Measurements from ENCODE around the gene FOXF2.

Gene FOXF2

DNA sequence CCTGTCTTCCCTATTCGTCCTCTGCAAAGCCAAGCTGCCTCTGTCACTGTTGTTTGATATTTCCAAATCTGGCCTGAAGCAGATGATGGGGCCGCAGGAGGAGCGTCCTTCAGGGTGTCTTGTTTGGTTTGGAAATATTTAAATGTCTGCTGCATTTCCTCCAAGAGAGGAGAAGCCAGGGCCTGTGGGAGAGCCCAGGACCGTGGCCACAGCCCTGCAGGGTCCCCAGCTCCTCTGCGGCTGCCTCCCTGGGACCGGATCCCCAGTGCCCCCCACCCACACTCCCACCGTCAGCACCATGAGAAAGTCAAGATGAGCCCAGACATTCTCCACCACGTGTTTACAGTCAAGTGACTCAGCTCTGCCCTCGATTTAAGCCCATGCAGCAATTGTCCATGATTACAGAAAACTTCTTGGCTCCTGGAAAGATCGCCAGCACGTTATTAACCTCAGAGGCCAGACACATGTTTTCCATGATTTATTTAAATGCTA is 18.2 kb downstream of the FOXF2 start:
- no peak for DNase-seq (ENCODE audit: low spot score)

- no peak for DNase-seq (ENCODE audit: low spot score)
Measured at GRCh38 chr6:1409774-1410465, 20.5 kb downstream of the FOXF2 start.

DNA sequence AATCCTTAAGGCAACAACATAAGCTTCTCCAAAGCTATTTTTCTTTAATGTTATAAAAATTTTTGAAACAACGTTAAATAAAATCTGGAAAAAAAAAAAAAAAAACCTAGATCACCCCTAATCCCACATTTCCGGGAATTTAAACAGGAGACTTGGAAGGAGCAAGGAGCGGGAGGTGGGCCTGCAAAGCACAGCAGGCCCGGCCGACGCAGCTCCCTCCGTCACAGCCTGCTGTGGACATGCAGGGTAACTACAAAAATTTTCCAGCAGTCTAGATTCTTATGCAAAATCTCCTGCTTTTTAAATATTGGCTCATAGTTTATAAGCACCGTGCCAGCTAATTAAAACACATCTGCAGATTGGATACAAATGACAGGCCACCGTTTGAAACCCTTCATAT is 23.5 kb downstream of the FOXF2 start:
- DNase-seq (ENCODE audit: low spot score) = no peak

- no peak for DNase-seq (ENCODE audit: low spot score)
Measured at GRCh38 chr6:1415416-1416063, 26.2 kb downstream of the FOXF2 start.

DNA sequence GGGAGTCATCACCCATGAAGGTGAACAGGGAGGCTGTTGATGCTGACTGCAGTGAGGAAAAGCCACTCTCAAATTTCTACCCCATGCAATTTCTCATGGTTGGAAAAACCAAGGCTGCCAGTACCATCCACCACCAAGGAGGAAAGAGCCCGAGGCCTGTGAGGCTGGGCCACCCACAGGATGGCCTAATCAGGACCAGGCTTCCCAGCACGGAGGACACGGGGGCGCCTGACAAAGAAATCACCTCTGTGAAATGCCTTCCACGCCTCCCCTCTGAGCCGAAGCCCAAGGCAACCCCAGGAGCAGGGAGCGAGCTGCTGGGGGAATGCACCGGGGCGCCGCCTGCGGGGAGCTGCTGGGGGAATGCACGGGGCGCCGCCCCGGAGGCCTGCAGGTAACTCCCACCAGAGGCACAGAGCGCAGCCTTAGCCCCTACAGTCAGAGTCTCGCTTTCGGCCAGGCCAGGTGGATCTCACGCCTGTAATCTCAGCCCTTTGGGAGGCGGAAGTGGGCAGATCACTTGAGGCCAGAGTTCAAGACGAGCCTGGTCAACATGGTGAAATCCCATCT is 26.9 kb downstream of the FOXF2 start:
- no peak for DNase-seq (ENCODE audit: low spot score)

DNA sequence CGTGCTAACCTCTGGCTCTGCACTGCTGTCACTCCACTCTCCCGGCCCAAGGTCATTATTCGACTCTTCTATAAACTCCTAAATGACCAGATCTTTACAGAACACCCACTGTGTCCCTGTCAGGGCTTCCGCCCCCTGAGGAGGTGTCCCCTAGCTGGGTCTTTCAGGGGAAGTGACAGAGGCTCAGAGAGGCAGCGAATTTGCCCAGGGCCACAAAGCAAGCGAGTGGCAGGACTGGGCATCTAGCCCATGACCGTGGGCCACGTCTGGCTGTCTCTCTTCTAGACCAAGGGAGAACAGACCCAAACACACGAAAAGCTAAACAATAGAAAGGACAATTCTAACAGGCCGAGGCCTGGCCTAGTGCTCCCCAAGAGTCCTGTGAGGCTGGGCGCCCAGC is 27.4 kb downstream of the FOXF2 start:
- no peak for DNase-seq (ENCODE audit: low spot score)

DNA sequence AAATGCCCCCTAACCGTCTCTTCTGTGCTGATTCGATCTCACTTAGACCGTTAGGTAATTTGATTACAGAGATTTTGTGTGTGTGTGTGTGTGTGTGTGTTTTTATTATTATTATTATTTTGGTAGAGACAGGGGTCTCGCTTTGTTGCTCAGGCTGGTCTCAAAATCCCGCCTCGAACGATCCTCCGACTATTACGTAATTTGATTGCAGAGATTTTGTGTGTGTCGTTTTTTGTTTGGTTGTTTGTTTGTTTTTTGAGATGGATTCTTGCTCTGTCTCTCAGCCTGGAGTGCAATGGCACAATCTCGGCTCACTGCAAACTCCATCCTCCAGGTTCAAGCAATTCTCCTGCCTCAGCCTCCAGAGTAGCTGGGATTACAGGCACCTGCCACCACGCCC is 28.3 kb downstream of the FOXF2 start:
- DNase-seq (ENCODE audit: low spot score) = no peak

DNA sequence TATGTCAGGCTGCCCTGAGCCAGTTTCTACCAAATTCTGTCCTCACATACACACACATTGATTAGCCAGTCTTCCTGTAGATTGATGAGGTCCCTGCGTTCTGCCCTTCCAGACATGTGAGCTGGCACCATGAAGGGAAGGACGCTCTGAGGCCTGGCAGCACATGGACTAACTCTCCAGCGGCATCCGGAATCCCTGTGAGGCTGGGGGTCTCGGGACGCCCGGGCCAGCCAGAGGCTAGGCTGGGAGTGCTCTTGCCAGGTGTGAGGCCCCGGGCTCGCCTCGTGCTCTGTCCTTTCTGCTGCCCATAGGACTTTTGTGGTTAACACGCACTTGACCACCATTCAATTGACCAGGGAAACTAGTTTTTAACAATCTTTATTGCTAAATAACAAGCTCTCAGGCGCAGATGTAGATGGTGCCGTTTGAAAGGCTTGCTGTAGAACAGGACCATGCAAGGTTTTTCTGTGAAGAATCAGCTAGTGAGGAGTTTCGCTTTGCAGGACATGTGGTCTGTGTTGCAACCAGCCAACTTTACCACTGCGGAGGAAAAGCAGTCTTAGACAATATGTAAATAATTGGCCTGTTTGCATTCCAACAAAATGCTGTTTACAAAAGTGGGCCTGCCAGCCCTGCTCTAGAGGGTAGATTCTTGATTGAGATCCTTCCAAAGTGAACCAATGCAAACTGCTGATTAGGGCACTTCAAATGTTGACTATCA is 29.3 kb downstream of the FOXF2 start:
- no peak for DNase-seq (ENCODE audit: low spot score)

- no peak for DNase-seq (ENCODE audit: low spot score)
Measured at GRCh38 chr6:1420382-1420781, 31.0 kb downstream of the FOXF2 start.

DNA sequence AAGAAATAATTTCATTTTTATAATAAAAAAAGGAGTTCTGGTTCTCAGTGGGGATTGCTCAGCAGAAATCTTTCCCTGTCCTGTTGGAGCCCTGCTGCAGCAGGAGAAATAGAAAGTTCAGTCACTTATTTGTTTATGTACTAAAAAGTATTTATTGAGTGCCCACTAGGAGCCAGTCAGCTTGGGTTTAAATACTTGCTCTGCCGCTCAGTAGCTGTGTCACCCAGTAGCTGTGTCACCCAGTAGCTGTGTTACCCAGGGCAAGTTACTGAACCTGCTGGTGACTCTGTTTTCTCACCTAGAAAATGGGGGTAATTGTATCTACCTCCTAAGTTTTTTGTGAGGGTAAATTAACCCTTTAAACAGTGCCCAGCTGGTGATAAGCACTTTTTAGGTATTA is 32.9 kb downstream of the FOXF2 start:
- DNase-seq (ENCODE audit: low spot score) = no peak

- DNase-seq (ENCODE audit: low spot score) = no peak
Measured at GRCh38 chr6:1423578-1423977, 34.2 kb downstream of the FOXF2 start.

GRCh38 chr6:1424306-1424927 is 35.0 kb downstream of the FOXF2 start:
- peak; percentile 61 for DNase-seq (ENCODE audit: low spot score)

DNA sequence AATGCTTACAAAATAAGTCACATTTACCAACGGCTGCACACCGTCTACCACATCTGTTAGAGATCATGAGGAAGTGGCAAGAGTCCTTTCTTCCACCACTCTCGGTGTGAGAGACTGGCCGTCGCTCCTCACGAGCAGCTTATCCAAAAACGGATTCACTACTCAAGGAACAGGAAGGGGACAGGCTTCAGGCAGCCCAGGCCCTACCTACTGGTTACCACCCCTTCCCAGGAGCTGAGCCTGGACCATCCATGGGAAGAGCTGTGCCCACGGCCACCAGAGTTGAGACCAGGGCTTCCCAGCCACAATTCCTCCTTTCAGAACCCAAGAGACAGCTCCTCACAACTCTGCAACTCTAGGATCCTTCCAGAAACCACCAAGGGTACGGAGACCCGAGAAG is 37.0 kb downstream of the FOXF2 start:
- no peak for DNase-seq (ENCODE audit: low spot score)

GRCh38 chr6:1435806-1436205 is 46.4 kb downstream of the FOXF2 start:
- DNase-seq (ENCODE audit: low spot score) = no peak

- peak; percentile 59 for DNase-seq (ENCODE audit: low spot score)
Measured at GRCh38 chr6:1436334-1437306, 47.2 kb downstream of the FOXF2 start.

GRCh38 chr6:1437553-1438406 is 48.4 kb downstream of the FOXF2 start:
- DNase-seq (ENCODE audit: low spot score) = no peak

DNA sequence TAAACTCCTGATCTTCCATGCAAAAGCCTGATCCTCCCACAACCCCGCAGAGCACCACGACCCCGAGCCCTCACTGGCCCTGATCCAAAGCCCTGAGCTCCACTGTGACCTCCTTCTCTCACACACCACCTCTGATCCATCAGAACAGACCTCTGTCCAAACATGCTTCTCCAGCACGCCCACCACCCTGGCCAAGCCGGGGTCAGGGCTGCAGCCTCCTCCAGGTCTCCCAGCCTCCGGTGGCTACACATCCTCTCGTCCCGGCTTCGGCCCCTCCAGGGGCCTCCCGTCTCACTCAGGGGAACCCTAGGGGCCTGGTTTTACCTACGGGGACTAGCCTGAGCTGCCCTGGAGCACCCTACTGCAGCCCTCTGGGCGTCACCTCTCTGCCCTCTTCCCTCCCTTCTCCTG is 49.1 kb downstream of the FOXF2 start:
- no peak for DNase-seq (ENCODE audit: low spot score)

GRCh38 chr6:1439349-1439748 is 50.0 kb downstream of the FOXF2 start:
- no peak for DNase-seq (ENCODE audit: low spot score)

GRCh38 chr6:1442929-1443328 is 53.6 kb downstream of the FOXF2 start:
- no peak for DNase-seq (ENCODE audit: low spot score)
